ENCODE data around the gene ITGA2B. TPM values are rescaled to one million over a fixed set of nuclear protein-coding genes. Genes with fewer than 3 reads are reported as not detected.
A peak's percentile ranks its signal among the peaks of the same experiment; 100 is the strongest.

The ITGA2B gene
- total and polyA plus RNA-seq, 2 of the 13 experiments (the other 11 are each of a cell fraction or from before 2014, with no cell fraction given): 0.38 to 1.1 TPM

- no peak for TF ChIP-seq HMGXB3 (CRISPR knock-in tag; IDR thresholded peaks at IDR 0.05; ENCODE audit: borderline replicate concordance)
- TF ChIP-seq, protein P1, sequence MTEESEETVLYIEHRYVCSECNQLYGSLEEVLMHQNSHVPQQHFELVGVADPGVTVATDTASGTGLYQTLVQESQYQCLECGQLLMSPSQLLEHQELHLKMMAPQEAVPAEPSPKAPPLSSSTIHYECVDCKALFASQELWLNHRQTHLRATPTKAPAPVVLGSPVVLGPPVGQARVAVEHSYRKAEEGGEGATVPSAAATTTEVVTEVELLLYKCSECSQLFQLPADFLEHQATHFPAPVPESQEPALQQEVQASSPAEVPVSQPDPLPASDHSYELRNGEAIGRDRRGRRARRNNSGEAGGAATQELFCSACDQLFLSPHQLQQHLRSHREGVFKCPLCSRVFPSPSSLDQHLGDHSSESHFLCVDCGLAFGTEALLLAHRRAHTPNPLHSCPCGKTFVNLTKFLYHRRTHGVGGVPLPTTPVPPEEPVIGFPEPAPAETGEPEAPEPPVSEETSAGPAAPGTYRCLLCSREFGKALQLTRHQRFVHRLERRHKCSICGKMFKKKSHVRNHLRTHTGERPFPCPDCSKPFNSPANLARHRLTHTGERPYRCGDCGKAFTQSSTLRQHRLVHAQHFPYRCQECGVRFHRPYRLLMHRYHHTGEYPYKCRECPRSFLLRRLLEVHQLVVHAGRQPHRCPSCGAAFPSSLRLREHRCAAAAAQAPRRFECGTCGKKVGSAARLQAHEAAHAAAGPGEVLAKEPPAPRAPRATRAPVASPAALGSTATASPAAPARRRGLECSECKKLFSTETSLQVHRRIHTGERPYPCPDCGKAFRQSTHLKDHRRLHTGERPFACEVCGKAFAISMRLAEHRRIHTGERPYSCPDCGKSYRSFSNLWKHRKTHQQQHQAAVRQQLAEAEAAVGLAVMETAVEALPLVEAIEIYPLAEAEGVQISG (CRISPR knock-in tag; IDR thresholded peaks at IDR 0.05): peak; percentile 56; the same call in 1 of the 2 replicates
- TF ChIP-seq FOXC1 (CRISPR knock-in tag; IDR thresholded peaks at IDR 0.05; ENCODE audit: borderline replicate concordance): no peak
- TF ChIP-seq RBFOX2 (IDR thresholded peaks at IDR 0.05; ENCODE audit: low read depth, low read length): no peak
- TF ChIP-seq ZNF296 (CRISPR knock-in tag; conservative IDR thresholded peaks at IDR 0.05): no peak
- no peak for TF ChIP-seq ZNF33A (CRISPR knock-in tag; IDR thresholded peaks at IDR 0.05; ENCODE audit: borderline replicate concordance)
- TF ChIP-seq JUND (CRISPR knock-in tag; IDR thresholded peaks at IDR 0.05): no peak
- TF ChIP-seq ZNF777 (CRISPR knock-in tag; IDR thresholded peaks at IDR 0.05): no peak
- TF ChIP-seq ATF2 (CRISPR knock-in tag; IDR thresholded peaks at IDR 0.05): 0 out of 2 replicates have a peak, but pooled peaks have one; percentile 26
- TF ChIP-seq ZNF597 (CRISPR knock-in tag; IDR thresholded peaks at IDR 0.05): no peak
- TF ChIP-seq SP5 (CRISPR knock-in tag; IDR thresholded peaks at IDR 0.05; ENCODE audit: borderline replicate concordance, low read depth): no peak
- TF ChIP-seq, protein P2, sequence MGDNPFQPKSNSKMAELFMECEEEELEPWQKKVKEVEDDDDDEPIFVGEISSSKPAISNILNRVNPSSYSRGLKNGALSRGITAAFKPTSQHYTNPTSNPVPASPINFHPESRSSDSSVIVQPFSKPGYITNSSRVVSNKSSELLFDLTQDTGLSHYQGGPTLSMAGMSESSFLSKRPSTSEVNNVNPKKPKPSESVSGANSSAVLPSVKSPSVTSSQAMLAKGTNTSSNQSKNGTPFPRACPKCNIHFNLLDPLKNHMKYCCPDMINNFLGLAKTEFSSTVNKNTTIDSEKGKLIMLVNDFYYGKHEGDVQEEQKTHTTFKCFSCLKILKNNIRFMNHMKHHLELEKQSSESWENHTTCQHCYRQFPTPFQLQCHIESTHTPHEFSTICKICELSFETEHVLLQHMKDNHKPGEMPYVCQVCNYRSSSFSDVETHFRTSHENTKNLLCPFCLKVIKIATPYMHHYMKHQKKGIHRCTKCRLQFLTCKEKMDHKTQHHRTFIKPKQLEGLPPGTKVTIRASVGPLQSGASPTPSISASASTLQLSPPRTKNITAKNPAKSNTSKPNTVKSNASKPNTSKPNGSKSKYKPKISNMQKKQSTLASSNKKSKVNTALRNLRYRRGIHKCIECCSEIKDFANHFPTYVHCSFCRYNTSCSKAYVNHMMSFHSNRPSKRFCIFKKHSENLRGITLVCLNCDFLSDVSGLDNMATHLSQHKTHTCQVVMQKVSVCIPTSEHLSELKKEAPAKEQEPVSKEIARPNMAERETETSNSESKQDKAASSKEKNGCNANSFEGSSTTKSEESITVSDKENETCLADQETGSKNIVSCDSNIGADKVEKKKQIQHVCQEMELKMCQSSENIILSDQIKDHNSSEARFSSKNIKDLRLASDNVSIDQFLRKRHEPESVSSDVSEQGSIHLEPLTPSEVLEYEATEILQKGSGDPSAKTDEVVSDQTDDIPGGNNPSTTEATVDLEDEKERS (CRISPR knock-in tag; IDR thresholded peaks at IDR 0.05): no peak
- TF ChIP-seq, protein P3, sequence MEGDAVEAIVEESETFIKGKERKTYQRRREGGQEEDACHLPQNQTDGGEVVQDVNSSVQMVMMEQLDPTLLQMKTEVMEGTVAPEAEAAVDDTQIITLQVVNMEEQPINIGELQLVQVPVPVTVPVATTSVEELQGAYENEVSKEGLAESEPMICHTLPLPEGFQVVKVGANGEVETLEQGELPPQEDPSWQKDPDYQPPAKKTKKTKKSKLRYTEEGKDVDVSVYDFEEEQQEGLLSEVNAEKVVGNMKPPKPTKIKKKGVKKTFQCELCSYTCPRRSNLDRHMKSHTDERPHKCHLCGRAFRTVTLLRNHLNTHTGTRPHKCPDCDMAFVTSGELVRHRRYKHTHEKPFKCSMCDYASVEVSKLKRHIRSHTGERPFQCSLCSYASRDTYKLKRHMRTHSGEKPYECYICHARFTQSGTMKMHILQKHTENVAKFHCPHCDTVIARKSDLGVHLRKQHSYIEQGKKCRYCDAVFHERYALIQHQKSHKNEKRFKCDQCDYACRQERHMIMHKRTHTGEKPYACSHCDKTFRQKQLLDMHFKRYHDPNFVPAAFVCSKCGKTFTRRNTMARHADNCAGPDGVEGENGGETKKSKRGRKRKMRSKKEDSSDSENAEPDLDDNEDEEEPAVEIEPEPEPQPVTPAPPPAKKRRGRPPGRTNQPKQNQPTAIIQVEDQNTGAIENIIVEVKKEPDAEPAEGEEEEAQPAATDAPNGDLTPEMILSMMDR (CRISPR knock-in tag; IDR thresholded peaks at IDR 0.05): peak; percentile 91
Observed at GRCh38 chr17:44350733-44351226, 38.7 kb downstream of the ITGA2B start (continued).
